ENCODE data around the gene NGEF. TPM values are rescaled to one million over a fixed set of nuclear protein-coding genes. Genes with fewer than 3 reads are reported as not detected.

The NGEF gene
- total and polyA plus RNA-seq, 10 of the 15 experiments (the other 5 are each of a cell fraction or from before 2014, with no cell fraction given) = 0.12 TPM; not detected in 9

GRCh38 chr2:233059547-233059796 lies 46.4 kb upstream of the NGEF start:
- Histone ChIP-seq H3K4me1 (ENCODE audit: control insufficient read depth, insufficient read depth, low read length) (peaks cover 29% of the 10 kb centered on the region), H3K4me3 (peak overlapping the region; percentile 94), H3K27me3 (replicated peaks in 1 of 2; ENCODE audit: control insufficient read depth in 2 of 2, insufficient read depth in 2 of 2, low read length in 1 of 2) (no peaks in the 10 kb centered on the region), H3K4me2 (ENCODE audit: control insufficient read depth, insufficient read depth) (peak overlapping the region; percentile 98), H2AFZ (ENCODE audit: control insufficient read depth, low read depth, low read length) (peak overlapping the region; percentile 81), H3K27ac (ENCODE audit: control insufficient read depth, insufficient read depth) (peak overlapping the region; percentile 93), H3K9ac (ENCODE audit: control insufficient read depth, insufficient read depth, low read length) (peak overlapping the region; percentile 91), H4K20me1 (ENCODE audit: control insufficient read depth, insufficient read depth) (peaks cover 3% of the 10 kb centered on the region; the same call in 1 of the 2 replicates), H3K36me3 (ENCODE audit: control insufficient read depth in 2 of 2, insufficient read depth in 2 of 2, low read length in 1 of 2) (peaks cover 0 to 4% of the 10 kb centered on the region in 2 experiments; a peak in 2 of 4 replicates), H3K79me2 (ENCODE audit: control insufficient read depth, insufficient read depth, low read length) (peaks cover 51% of the 10 kb centered on the region), H3K9me3 (replicated peaks; ENCODE audit: control insufficient read depth, insufficient read depth, low read length) (no peaks in the 10 kb centered on the region)
- ChIA-PET SMC1A (ENCODE audit: uncharacterized antibody, unreplicated experiment) (interaction anchor here (1.0 to 13.6 kb wide), 13 partner anchors 9 to 250 kb away, joined by 3 to 351 read pairs (median 6); partner anchors contain the start of gene ATG16L1), RAD21 (ENCODE audit: unreplicated experiment) (interaction anchor here (1.3 to 13.5 kb wide), 10 partner anchors 10 to 300 kb away, joined by 3 to 361 read pairs (median 16); partner anchors contain the start of gene ATG16L1), POLR2A (interaction anchor here (0.6 to 9.6 kb wide), 6 partner anchors 11 to 165 kb away, joined by 3 to 271 read pairs (median 13); no protein-coding TSS in a partner anchor), CTCF (interaction anchor here (0.5 to 6.2 kb wide), 19 partner anchors 11 to 452 kb away, joined by 3 to 68 read pairs (median 6); partner anchors contain the start of gene ATG16L1)
- FAIRE-seq (no peak), DNase-seq (ENCODE audit: low read depth, low spot score) (no peak), ATAC-seq (no peak)
- intact Hi-C loops (cut with micrococcal nuclease; ENCODE audit: unreplicated experiment) = no loop called here
- 24% methylated on average over 7 of the region's 7 CpGs for WGBS (ENCODE audit: insufficient coverage, insufficient replicate concordance, low lambda C conversion rate, missing lambda C conversion rate)
- TF ChIP-seq SMC3 (IDR thresholded peaks at IDR 0.05; ENCODE audit: borderline replicate concordance, low read length) (peak; percentile 12; the same call in 1 of the 2 replicates), NR2F1 (conservative IDR thresholded peaks at IDR 0.05) (0 out of 2 replicates have a peak, but pooled peaks have one; percentile 11), ZBTB11 (CRISPR knock-in tag; IDR thresholded peaks at IDR 0.05) (no peak), RAD21 (IDR thresholded peaks at IDR 0.05; ENCODE audit: insufficient read depth, low read depth, low read length) (peak; percentile 44), E2F4 (IDR thresholded peaks at IDR 0.05; ENCODE audit: low read depth, low read length) (no peak), CTCF (IDR thresholded peaks at IDR 0.05 in 2 of 3, conservative IDR thresholded peaks at IDR 0.05 in 1 of 3; ENCODE audit: control insufficient read depth in 2 of 3, extremely low read depth in 1 of 3, insufficient read depth in 1 of 3, low read depth in 3 of 3, low read length in 3 of 3) (peak in 2 of 3 experiments; percentile 17 to 52; a peak in 3 of 6 replicates)
- no TSS peak for BruUV-seq (replicated peaks)
- in situ Hi-C loops (cut with MboI) = no loop called here
